ENCODE data around the gene C1QL4. TPM values are rescaled to one million over a fixed set of nuclear protein-coding genes. Genes with fewer than 3 reads are reported as not detected.

C1QL4 gene
- total RNA-seq, 2 donors from 2014 or later: 1.3 TPM; not detected in 1

DNA sequence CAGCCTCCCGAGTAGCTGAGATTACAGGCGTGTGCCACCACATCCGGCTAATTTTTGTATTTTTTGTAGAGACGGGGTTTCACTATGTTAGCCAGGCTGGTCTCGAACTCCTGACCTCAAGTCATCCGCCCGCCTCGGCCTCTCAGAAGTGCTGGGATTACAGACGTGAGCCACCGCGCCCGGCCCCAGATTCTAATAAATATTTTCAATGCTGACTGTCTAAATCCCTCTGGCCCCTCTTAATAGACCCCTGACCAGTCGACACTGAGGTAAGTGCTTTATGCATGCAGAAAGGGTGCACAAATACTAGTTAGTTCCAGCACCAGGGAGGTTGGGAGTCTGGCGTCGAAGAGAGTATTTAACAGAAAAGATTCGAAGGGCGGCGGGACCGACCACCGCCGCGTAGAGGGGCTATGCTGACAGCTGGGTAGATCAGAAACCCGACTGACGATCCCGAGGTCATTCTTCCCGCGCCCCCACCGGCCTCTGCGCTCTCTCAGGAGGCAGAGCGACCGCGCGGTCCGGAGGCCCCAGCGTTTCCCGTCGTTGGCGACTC is 29.2 kb upstream of the C1QL4 start:
- 12% methylated on average over 35 of the region's 38 CpGs for WGBS
- intact Hi-C loops (cut with DNase I): no loop called here
- DNase-seq (ENCODE audit: low spot score): no peak
- TF ChIP-seq POLR2A (IDR thresholded peaks at IDR 0.05) (no peak), POLR2AphosphoS5 (IDR thresholded peaks at IDR 0.05) (no peak), CTCF (IDR thresholded peaks at IDR 0.05) (no peak)
- Histone ChIP-seq H3K27ac (peak overlapping the region; percentile 86 to 94), H3K27me3 (replicated peaks; ENCODE audit: insufficient read depth) (no peaks in the 10 kb centered on the region), H3K4me1 (replicated peaks) (no peaks in the 10 kb centered on the region), H3K36me3 (no peaks in the 10 kb centered on the region), H3K9me3 (no peaks in the 10 kb centered on the region), H3K4me3 (peak overlapping the region; percentile 74 to 86)

- Histone ChIP-seq H3K4me1 (replicated peaks) (no peaks in the 10 kb centered on the region), H3K9me3 (no peaks in the 10 kb centered on the region), H3K4me3 (no peak overlapping the region), H3K27me3 (replicated peaks; ENCODE audit: insufficient read depth) (no peaks in the 10 kb centered on the region), H3K27ac (no peak overlapping the region), H3K36me3 (no peaks in the 10 kb centered on the region)
- TF ChIP-seq POLR2A (IDR thresholded peaks at IDR 0.05) (no peak), CTCF (IDR thresholded peaks at IDR 0.05) (no peak), POLR2AphosphoS5 (IDR thresholded peaks at IDR 0.05) (no peak)
- intact Hi-C loops (cut with DNase I): no loop called here
- WGBS: 78% methylated on average over 5 of the region's 5 CpGs
- no peak for DNase-seq (ENCODE audit: low spot score)
Observed at GRCh38 chr12:49365542-49365941, 28.6 kb upstream of the C1QL4 start.

GRCh38 chr12:49364989-49365388 is 28.0 kb upstream of the C1QL4 start:
- 79% methylated on average over 1 of the region's 1 CpG for WGBS
- Histone ChIP-seq H3K4me3 (no peak overlapping the region), H3K27ac (no peak overlapping the region), H3K4me1 (replicated peaks) (no peaks in the 10 kb centered on the region), H3K36me3 (no peaks in the 10 kb centered on the region), H3K27me3 (replicated peaks; ENCODE audit: insufficient read depth) (no peaks in the 10 kb centered on the region), H3K9me3 (no peaks in the 10 kb centered on the region)
- TF ChIP-seq POLR2AphosphoS5 (IDR thresholded peaks at IDR 0.05) (no peak), CTCF (IDR thresholded peaks at IDR 0.05) (no peak), POLR2A (IDR thresholded peaks at IDR 0.05) (no peak)
- intact Hi-C loops (cut with DNase I): no loop called here
- no peak for DNase-seq (ENCODE audit: low spot score)

DNA sequence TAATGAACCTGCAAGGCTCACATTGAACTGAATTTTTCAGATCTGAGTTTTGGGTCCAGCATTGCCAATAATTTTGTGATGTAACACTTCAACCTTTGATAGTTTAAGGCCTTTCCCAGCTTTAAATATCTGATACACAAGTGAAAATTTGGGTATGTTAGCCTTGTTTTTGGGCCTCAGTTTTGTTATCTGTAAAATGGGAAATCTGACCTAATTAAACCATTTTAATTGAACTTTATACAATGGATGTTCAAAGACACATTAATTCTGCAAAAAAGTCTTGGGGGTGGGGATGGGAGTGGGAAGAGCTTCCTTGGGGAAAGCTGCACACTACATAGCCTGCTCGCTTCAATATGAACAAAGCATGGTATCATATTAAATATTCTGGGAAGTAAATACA is 25.1 kb upstream of the C1QL4 start:
- DNase-seq (ENCODE audit: low spot score): no peak
- Histone ChIP-seq H3K4me1 (replicated peaks) (no peaks in the 10 kb centered on the region), H3K36me3 (no peaks in the 10 kb centered on the region), H3K27me3 (replicated peaks; ENCODE audit: insufficient read depth) (no peaks in the 10 kb centered on the region), H3K27ac (no peak overlapping the region), H3K4me3 (no peak overlapping the region), H3K9me3 (no peaks in the 10 kb centered on the region)
- 93% methylated on average over 1 of the region's 1 CpG for WGBS
- intact Hi-C loops (cut with DNase I): no loop called here
- TF ChIP-seq POLR2AphosphoS5 (IDR thresholded peaks at IDR 0.05): no peak
- TF ChIP-seq POLR2A (IDR thresholded peaks at IDR 0.05): no peak
- TF ChIP-seq CTCF (IDR thresholded peaks at IDR 0.05): no peak

DNA sequence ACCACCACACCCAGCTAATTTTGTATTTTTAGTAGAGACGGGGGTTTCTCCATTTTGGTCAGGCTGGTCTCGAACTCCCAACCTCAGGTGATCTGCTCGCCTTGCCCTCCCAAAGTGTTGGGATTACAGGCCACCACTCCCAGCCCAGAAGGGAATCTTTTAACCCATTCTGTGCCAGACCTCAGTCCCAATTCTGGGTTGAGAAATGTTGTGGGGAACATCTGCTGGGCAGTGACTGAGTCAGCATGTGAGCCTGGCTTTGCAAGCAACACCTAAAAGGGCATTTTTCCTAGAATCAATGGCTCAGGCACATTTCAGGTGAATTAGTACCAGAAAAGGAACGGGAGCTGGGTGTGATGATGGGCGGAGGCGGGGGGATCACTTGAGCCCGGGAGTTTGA is 22.7 kb upstream of the C1QL4 start:
- intact Hi-C loops (cut with DNase I): loop anchor here (5.0 kb wide), 1 partner anchor 153 kb away; no protein-coding TSS in a partner anchor
- H3K4me1 ChIP-seq (replicated peaks): no peaks in the 10 kb centered on the region
- H3K27ac ChIP-seq: no peak overlapping the region
- TF ChIP-seq CTCF (IDR thresholded peaks at IDR 0.05) (no peak), POLR2AphosphoS5 (IDR thresholded peaks at IDR 0.05) (no peak), POLR2A (IDR thresholded peaks at IDR 0.05) (no peak)
- H3K9me3 ChIP-seq: no peaks in the 10 kb centered on the region
- H3K27me3 ChIP-seq (replicated peaks; ENCODE audit: insufficient read depth): no peaks in the 10 kb centered on the region
- 69% methylated on average over 7 of the region's 7 CpGs for WGBS
- DNase-seq (ENCODE audit: low spot score): no peak
- H3K36me3 ChIP-seq: no peaks in the 10 kb centered on the region
- H3K4me3 ChIP-seq: no peak overlapping the region
